Measurements from ENCODE around the gene FANCC.

- TF ChIP-seq POLR2A (IDR thresholded peaks at IDR 0.05) = no peak
- TF ChIP-seq CTCF (IDR thresholded peaks at IDR 0.05) = no peak
These were observed 43.4 kb upstream of the FANCC start for GRCh38 chr9:95360866-95361265.
